GM18499 (cell line): ENCODE measurements around the gene TMEM138.

Experiments
- ATAC-seq: cut with Tn5 transposase; IDR thresholded peaks from one replicate; pipeline ENCODE4 v1.9.1; 2021; ENCODE audit warnings: moderate number of reproducible peaks; ENCODE audit not compliant: insufficient read depth, unreplicated experiment

Gene TMEM138

GRCh38 chr11:61403658-61404057 is 41.5 kb downstream of the TMEM138 start:
- ATAC-seq: no peak

GRCh38 chr11:61404103-61404502 is 41.9 kb downstream of the TMEM138 start:
- ATAC-seq: no peak

GRCh38 chr11:61404641-61405040 is 42.5 kb downstream of the TMEM138 start:
- ATAC-seq: no peak

GRCh38 chr11:61406067-61406466 is 43.9 kb downstream of the TMEM138 start:
- no peak for ATAC-seq

- no peak for ATAC-seq
Observed at GRCh38 chr11:61406991-61407728, 45.0 kb downstream of the TMEM138 start.

DNA sequence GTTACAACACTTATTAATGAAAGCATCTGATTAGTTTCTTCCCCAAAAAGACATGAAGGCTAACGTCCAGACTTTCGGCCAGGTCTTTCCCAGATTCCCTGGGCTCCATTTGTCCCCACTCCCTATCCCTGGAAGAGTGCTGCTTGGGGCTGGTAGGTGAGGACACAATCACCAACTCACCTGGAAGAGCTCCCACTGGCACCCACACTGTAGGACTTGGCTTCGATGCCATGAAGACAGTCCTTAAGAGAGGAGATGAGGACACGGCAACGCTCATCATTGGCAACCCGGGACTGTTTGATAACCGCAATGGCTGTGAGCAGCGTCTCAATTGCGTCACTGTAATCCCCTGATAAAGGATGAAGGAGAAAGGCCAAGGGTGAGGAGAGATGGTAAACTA is 49.4 kb downstream of the TMEM138 start:
- no peak for ATAC-seq

DNA sequence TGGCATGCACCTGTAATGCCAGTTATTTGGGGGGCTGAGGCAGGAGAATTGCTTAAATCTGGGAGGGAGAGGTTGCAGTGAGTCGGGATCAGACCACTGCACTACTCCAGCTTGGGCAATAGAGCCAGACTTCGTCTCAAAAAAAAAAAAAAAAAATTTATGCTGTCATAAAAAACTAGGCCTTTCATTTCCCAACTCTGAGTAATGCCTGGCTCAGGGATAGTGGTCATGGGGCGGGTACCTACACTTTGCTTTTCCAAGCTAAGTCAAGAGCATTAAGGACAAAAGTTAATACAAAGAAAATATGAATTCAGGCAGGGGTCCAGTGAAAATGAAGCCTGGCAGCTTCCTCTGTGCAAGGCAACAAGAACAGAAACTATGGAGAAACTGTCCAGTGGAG is 51.3 kb downstream of the TMEM138 start:
- ATAC-seq: no peak

DNA sequence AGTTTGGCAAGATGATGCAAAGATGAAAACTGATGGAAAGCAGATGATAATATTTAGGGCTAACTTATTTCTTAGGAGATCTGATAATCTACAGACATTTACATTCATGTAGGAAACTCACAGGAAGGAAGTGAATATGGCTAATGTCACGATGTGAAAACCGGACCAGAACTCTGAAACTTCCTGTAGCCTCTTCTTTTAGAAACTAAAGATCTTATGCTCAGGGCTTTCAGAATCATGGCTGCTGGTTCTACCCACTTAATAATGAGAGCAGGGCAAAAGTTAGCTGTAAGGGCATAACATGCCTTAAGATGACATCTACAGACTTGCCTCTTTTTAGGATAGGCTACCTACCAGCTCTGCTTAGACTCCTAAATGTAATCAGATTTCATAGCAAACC is 52.4 kb downstream of the TMEM138 start:
- no peak for ATAC-seq

DNA sequence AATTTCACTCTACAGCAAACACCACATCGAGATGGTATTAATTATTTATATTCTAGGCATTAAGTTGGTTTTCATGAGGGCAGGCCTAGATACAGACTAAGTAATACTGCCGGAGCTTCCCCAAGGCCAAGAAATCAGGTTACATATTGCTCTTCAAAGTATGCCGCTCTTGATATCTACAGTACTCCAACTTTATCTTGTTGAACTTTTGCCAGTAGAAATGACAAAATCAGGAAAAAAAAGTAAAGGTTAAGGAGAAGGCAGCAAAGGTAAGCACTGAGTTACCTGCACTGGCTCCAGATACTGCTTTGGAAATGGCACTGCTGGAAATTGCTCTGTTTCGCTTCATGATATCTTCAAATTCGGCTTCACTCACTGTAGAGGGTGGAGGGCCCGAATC is 53.2 kb downstream of the TMEM138 start:
- no peak for ATAC-seq

DNA sequence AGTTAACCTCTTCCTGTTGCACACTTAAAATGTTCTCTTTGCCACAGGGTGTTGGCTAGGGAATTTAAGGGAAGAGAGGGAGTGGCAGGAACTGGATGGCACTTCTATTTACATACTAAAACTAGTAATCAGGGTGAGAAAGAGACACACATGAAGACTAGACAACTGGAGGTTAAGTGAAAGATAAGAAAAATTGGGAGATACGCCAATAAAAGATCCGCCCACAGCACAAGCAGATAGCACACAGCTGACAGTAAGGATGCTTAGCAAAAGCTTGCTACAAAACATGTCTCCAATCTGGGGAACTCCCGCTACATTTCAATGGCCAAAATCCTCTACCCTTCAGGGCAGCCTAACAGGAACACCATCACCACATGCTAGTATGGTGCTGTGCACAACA is 54.8 kb downstream of the TMEM138 start:
- ATAC-seq: no peak

DNA sequence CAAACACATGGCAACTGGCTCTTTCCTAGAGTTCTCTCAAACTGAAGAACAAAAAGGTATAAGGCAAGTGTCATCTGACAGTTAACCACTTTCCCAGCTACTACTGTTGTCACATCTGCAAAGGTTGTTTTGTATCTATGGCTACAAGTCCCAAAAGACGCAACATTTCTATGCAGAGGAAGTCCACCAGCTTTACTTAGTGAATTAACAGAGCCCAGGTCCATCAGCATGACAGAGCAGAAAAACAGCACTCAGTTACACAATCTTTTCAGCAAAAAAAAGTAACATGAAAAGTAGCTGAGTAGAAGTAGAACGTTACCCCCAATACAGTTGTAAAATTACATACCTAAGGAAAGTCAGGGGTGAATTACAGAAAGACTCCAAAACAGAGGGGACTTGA is 55.5 kb downstream of the TMEM138 start:
- no peak for ATAC-seq

- no peak for ATAC-seq
Observed at GRCh38 chr11:61418136-61418535, 56.0 kb downstream of the TMEM138 start.
